HEK293 (cell line): ENCODE measurements around the gene ZFPL1.

Experiments
- CTCF ChIP-seq: fragments of 450-650 bp; formaldehyde crosslinking; IDR thresholded peaks from 2 replicates; pipeline ENCODE4 v1.5.1; 2016; ENCODE audit warnings: missing biosample characterization, missing genetic modification characterization
- EGR2 ChIP-seq: fragments of 450-650 bp; formaldehyde crosslinking; IDR thresholded peaks from 2 replicates; pipeline ENCODE4 v1.5.1; 2016; ENCODE audit warnings: low read depth, missing biosample characterization, missing genetic modification characterization
- GFI1B ChIP-seq: fragments of 450-650 bp; formaldehyde crosslinking; IDR thresholded peaks from 2 replicates; pipeline ENCODE4 v1.5.1; 2016; ENCODE audit warnings: missing biosample characterization, missing genetic modification characterization
- GLI4 ChIP-seq: fragments of 450-650 bp; formaldehyde crosslinking; IDR thresholded peaks from 2 replicates; pipeline ENCODE4 v1.5.1; 2016; ENCODE audit warnings: missing biosample characterization, missing genetic modification characterization
- GLIS1 ChIP-seq: fragments of 450-650 bp; formaldehyde crosslinking; IDR thresholded peaks from 2 replicates; pipeline ENCODE4 v1.5.1; 2016; ENCODE audit warnings: missing biosample characterization, missing genetic modification characterization
- KLF7 ChIP-seq: fragments of 450-650 bp; formaldehyde crosslinking; IDR thresholded peaks from 2 replicates; pipeline ENCODE4 v1.5.1; 2016; ENCODE audit warnings: missing biosample characterization, missing genetic modification characterization, borderline replicate concordance
- PATZ1 ChIP-seq: fragments of 450-650 bp; formaldehyde crosslinking; IDR thresholded peaks from 2 replicates; pipeline ENCODE4 v1.5.1; 2016; ENCODE audit warnings: missing biosample characterization, missing genetic modification characterization
- PRDM1 ChIP-seq: fragments of 450-650 bp; formaldehyde crosslinking; IDR thresholded peaks from 2 replicates; pipeline ENCODE4; 2016; ENCODE audit warnings: missing biosample characterization, missing genetic modification characterization
- PRDM6 ChIP-seq: fragments of 450-650 bp; formaldehyde crosslinking; IDR thresholded peaks from 2 replicates; pipeline ENCODE4 v1.5.1; 2017; ENCODE audit warnings: missing biosample characterization, missing genetic modification characterization
- SCRT1 ChIP-seq: fragments of 450-650 bp; formaldehyde crosslinking; IDR thresholded peaks from 2 replicates; pipeline ENCODE4 v1.5.1; 2016; ENCODE audit warnings: missing biosample characterization, missing genetic modification characterization, borderline replicate concordance
- SP3 ChIP-seq: fragments of 450-650 bp; formaldehyde crosslinking; IDR thresholded peaks from 2 replicates; pipeline ENCODE4 v1.5.1; 2016; ENCODE audit warnings: missing biosample characterization, missing genetic modification characterization
- TSHZ1 ChIP-seq: fragments of 450-650 bp; formaldehyde crosslinking; IDR thresholded peaks from 2 replicates; pipeline ENCODE4 v1.5.1; 2016; ENCODE audit warnings: missing biosample characterization, missing genetic modification characterization, borderline replicate concordance
- YY1 ChIP-seq: fragments of 450-650 bp; formaldehyde crosslinking; IDR thresholded peaks from 2 replicates; pipeline ENCODE4 v1.5.1; 2018; ENCODE audit warnings: missing biosample characterization, missing genetic modification characterization
- YY2 ChIP-seq: fragments of 450-650 bp; formaldehyde crosslinking; IDR thresholded peaks from 2 replicates; pipeline ENCODE4 v1.5.1; 2016; ENCODE audit warnings: missing biosample characterization, missing genetic modification characterization
- ZBTB11 ChIP-seq: fragments of 450-650 bp; formaldehyde crosslinking; conservative IDR thresholded peaks from 2 replicates; pipeline ENCODE4 v1.5.1; 2016; ENCODE audit warnings: low read depth, missing biosample characterization, missing genetic modification characterization
- ZBTB17 ChIP-seq: fragments of 450-650 bp; formaldehyde crosslinking; IDR thresholded peaks from 2 replicates; pipeline ENCODE4 v1.5.1; 2016; ENCODE audit warnings: missing biosample characterization, missing genetic modification characterization
- ZFP41 ChIP-seq: fragments of 450-650 bp; formaldehyde crosslinking; IDR thresholded peaks from 2 replicates; pipeline ENCODE4 v1.5.1; 2016; ENCODE audit warnings: missing biosample characterization, missing genetic modification characterization, borderline replicate concordance
- ZNF112 ChIP-seq: fragments of 450-650 bp; formaldehyde crosslinking; IDR thresholded peaks from 2 replicates; pipeline ENCODE4 v1.5.0; 2017; ENCODE audit warnings: missing biosample characterization, missing genetic modification characterization
- ZNF146 ChIP-seq: fragments of 450-650 bp; formaldehyde crosslinking; IDR thresholded peaks from 2 replicates; pipeline ENCODE4 v1.5.1; 2016; ENCODE audit warnings: missing biosample characterization, missing genetic modification characterization
- ZNF350 ChIP-seq: fragments of 450-650 bp; formaldehyde crosslinking; IDR thresholded peaks from 2 replicates; pipeline ENCODE4 v1.5.0; 2017; ENCODE audit warnings: missing biosample characterization, mild to moderate bottlenecking, missing genetic modification characterization
- ZNF394 ChIP-seq: fragments of 450-650 bp; formaldehyde crosslinking; IDR thresholded peaks from 2 replicates; pipeline ENCODE4 v1.5.1; 2016; ENCODE audit warnings: missing biosample characterization, missing genetic modification characterization, mild to moderate bottlenecking, moderate library complexity, borderline replicate concordance
- ZNF558 ChIP-seq: fragments of 450-650 bp; formaldehyde crosslinking; IDR thresholded peaks from 2 replicates; pipeline ENCODE4 v1.5.1; 2016; ENCODE audit warnings: missing biosample characterization, missing genetic modification characterization
- ZNF560 ChIP-seq: fragments of 450-650 bp; formaldehyde crosslinking; IDR thresholded peaks from 2 replicates; pipeline ENCODE4 v1.5.1; 2017; ENCODE audit warnings: missing biosample characterization, missing genetic modification characterization, borderline replicate concordance
- ZNF747 ChIP-seq: fragments of 450-650 bp; formaldehyde crosslinking; IDR thresholded peaks from 2 replicates; pipeline ENCODE4 v1.5.1; 2016; ENCODE audit warnings: missing biosample characterization, missing genetic modification characterization
- ZNF785 ChIP-seq: fragments of 450-650 bp; formaldehyde crosslinking; IDR thresholded peaks from 2 replicates; pipeline ENCODE4 v1.5.1; 2016; ENCODE audit warnings: missing biosample characterization, missing genetic modification characterization
- ZSCAN18 ChIP-seq: fragments of 450-650 bp; formaldehyde crosslinking; IDR thresholded peaks from 2 replicates; pipeline ENCODE4 v1.5.1; 2016; ENCODE audit warnings: missing biosample characterization, missing genetic modification characterization

Gene ZFPL1

GRCh38 chr11:65040847-65041622, 43.0 kb upstream of the ZFPL1 start, which contains the start of gene SAC3D1 (continued):
- TF ChIP-seq YY2 (tag by site-specific recombination) (no peak), KLF7 (tag by site-specific recombination) (0 out of 2 replicates have a peak, but pooled peaks have one; percentile 30), ZNF747 (tag by site-specific recombination) (no peak), ZFP41 (tag by site-specific recombination) (no peak), ZNF146 (tag by site-specific recombination) (no peak), EGR2 (no peak), ZNF558 (no peak), ZBTB11 (tag by site-specific recombination) (0 out of 2 replicates have a peak, but pooled peaks have one; percentile 18), PRDM1 (tag by site-specific recombination) (no peak), PRDM6 (tag by site-specific recombination) (no peak), TSHZ1 (tag by site-specific recombination) (no peak), ZSCAN18 (tag by site-specific recombination) (no peak), ZNF394 (tag by site-specific recombination) (no peak; the same call in 1 of the 2 replicates), CTCF (no peak), PATZ1 (peak; percentile 89), ZNF560 (tag by site-specific recombination) (no peak), ZNF112 (tag by site-specific recombination) (no peak), YY1 (tag by site-specific recombination) (no peak), ZBTB17 (tag by site-specific recombination) (peak; percentile 81), SP3 (peak; percentile 86), GLI4 (tag by site-specific recombination) (no peak), GFI1B (tag by site-specific recombination) (no peak), SCRT1 (no peak), ZNF350 (tag by site-specific recombination) (no peak), ZNF785 (tag by site-specific recombination) (no peak), GLIS1 (peak; percentile 33)
